Measurements from ENCODE around the gene BRINP1. TPM values are rescaled to one million over a fixed set of nuclear protein-coding genes. Genes with fewer than 3 reads are reported as not detected.

Gene BRINP1
- polyA plus RNA-seq, 3 donors = not detected

DNA sequence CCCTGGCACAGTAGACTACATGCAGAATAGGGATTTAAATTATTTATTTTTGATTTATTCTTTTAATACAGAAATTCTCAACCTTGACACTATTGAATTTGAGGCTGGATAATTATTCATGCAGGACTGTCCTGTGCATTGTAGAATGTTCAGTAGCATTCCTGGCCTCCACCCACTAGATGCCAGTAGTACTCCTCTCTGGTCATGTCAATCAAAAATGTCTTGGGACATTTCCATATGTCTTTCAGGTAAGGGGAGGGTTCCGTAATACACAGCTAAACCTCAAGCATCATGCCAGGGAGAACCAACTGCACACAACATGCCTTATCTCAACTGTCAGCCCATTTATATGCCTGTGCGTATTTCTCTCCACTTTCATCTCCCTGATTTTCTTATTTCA is 231.8 kb downstream of the BRINP1 start:
- 86% methylated on average over 1 of the region's 2 CpGs for WGBS (ENCODE audit: insufficient coverage)
- Histone ChIP-seq H2AFZ (ENCODE audit: insufficient read depth, low read depth, low read length, poor library complexity, severe bottlenecking) (no peak overlapping the region), H3K9me3 (replicated peaks in 1 of 2; ENCODE audit: control insufficient read depth in 1 of 2, insufficient read depth in 1 of 2, low read length in 2 of 2) (no peaks in the 10 kb centered on the region), H3K27ac (ENCODE audit: low read depth in 1 of 2, low read length in 2 of 2) (no peak overlapping the region), H3K4me2 (replicated peaks; ENCODE audit: extremely low read depth, low read length, poor library complexity, severe bottlenecking) (no peak overlapping the region), H3K4me3 (replicated peaks in 1 of 3; ENCODE audit: low read depth in 2 of 3, low read length in 3 of 3) (no peak overlapping the region), H3K36me3 (replicated peaks in 1 of 2; ENCODE audit: control insufficient read depth in 1 of 2, insufficient read depth in 2 of 2, low read length in 2 of 2) (no peaks in the 10 kb centered on the region), H3K4me1 (ENCODE audit: control insufficient read depth in 1 of 2, insufficient read depth in 2 of 2, low read length in 2 of 2) (no peaks in the 10 kb centered on the region), H3K9ac (ENCODE audit: insufficient read depth, low read length, poor library complexity, severe bottlenecking) (no peak overlapping the region), H3K27me3 (ENCODE audit: control insufficient read depth in 2 of 2, insufficient read depth in 2 of 2, low read length in 2 of 2) (no peaks in the 10 kb centered on the region), H3K79me2 (ENCODE audit: insufficient read depth, low read length) (no peaks in the 10 kb centered on the region), H4K20me1 (ENCODE audit: insufficient read depth, low read length) (no peaks in the 10 kb centered on the region)
- H3K4me1 Mint-ChIP-seq = no peaks in the 10 kb centered on the region
- TF ChIP-seq, protein P1, sequence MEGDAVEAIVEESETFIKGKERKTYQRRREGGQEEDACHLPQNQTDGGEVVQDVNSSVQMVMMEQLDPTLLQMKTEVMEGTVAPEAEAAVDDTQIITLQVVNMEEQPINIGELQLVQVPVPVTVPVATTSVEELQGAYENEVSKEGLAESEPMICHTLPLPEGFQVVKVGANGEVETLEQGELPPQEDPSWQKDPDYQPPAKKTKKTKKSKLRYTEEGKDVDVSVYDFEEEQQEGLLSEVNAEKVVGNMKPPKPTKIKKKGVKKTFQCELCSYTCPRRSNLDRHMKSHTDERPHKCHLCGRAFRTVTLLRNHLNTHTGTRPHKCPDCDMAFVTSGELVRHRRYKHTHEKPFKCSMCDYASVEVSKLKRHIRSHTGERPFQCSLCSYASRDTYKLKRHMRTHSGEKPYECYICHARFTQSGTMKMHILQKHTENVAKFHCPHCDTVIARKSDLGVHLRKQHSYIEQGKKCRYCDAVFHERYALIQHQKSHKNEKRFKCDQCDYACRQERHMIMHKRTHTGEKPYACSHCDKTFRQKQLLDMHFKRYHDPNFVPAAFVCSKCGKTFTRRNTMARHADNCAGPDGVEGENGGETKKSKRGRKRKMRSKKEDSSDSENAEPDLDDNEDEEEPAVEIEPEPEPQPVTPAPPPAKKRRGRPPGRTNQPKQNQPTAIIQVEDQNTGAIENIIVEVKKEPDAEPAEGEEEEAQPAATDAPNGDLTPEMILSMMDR (IDR thresholded peaks at IDR 0.05) = no peak
- H3K9me3 Mint-ChIP-seq = peaks cover 0 to 5% (median 2%) of the 10 kb centered on the region in 7 donors
- intact Hi-C loops (cut with micrococcal nuclease) = no loop called here
- no peaks in the 10 kb centered on the region for H3K36me3 Mint-ChIP-seq
- no peak overlapping the region for H3K27ac Mint-ChIP-seq
- no peak for DNase-seq
- H3K4me3 Mint-ChIP-seq = no peak overlapping the region
- H3K27me3 Mint-ChIP-seq (ENCODE audit: low read depth in 3 of 3) = no peaks in the 10 kb centered on the region

DNA sequence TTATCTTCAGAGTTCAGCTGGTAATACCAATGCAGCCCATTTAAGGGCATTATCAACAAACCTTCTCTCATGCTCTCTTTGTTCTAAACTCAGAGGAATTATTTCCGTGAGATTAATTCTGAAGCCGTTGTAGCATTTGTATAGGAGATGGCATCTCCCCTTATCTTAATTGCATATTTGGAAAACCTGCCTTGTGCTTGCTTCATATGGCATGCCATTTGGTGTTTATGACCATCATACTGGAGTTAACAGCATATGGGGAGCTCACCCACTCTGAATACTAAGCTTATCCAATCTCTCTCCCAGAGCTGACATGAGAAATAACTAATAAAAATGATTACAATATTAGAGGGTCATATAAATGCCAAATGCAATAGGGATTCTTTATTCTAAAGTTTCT is 243.2 kb downstream of the BRINP1 start:
- no peaks in the 10 kb centered on the region for H3K36me3 ChIP-seq (replicated peaks in 1 of 2; ENCODE audit: control insufficient read depth in 1 of 2, insufficient read depth in 2 of 2, low read length in 2 of 2)
- H3K9ac ChIP-seq (ENCODE audit: insufficient read depth, low read length, poor library complexity, severe bottlenecking) = no peak overlapping the region
- no peaks in the 10 kb centered on the region for H3K9me3 ChIP-seq (replicated peaks in 1 of 2; ENCODE audit: control insufficient read depth in 1 of 2, insufficient read depth in 1 of 2, low read length in 2 of 2)
- no peaks in the 10 kb centered on the region for H4K20me1 ChIP-seq (ENCODE audit: insufficient read depth, low read length)
- no peaks in the 10 kb centered on the region for H3K4me1 ChIP-seq (ENCODE audit: control insufficient read depth in 1 of 2, insufficient read depth in 2 of 2, low read length in 2 of 2)
- H3K4me2 ChIP-seq (replicated peaks; ENCODE audit: extremely low read depth, low read length, poor library complexity, severe bottlenecking) = no peak overlapping the region
- no peaks in the 10 kb centered on the region for H3K36me3 Mint-ChIP-seq
- H3K27ac Mint-ChIP-seq = no peak overlapping the region
- no peak overlapping the region for H2AFZ ChIP-seq (ENCODE audit: insufficient read depth, low read depth, low read length, poor library complexity, severe bottlenecking)
- H3K4me1 Mint-ChIP-seq = no peaks in the 10 kb centered on the region
- intact Hi-C loops (cut with micrococcal nuclease) = no loop called here
- H3K79me2 ChIP-seq (ENCODE audit: insufficient read depth, low read length) = no peaks in the 10 kb centered on the region
- peaks cover 0 to 7% (median 1%) of the 10 kb centered on the region in 7 donors for H3K9me3 Mint-ChIP-seq
- H3K4me3 ChIP-seq (replicated peaks in 1 of 3; ENCODE audit: low read depth in 2 of 3, low read length in 3 of 3) = no peak overlapping the region
- no peak for DNase-seq
- peaks cover 0 to 2% (median 0%) of the 10 kb centered on the region in 3 donors for H3K27me3 Mint-ChIP-seq (ENCODE audit: low read depth in 3 of 3)
- WGBS (ENCODE audit: insufficient coverage) = no CpG with 5 or more reads among the region's 2 CpGs
- H3K27me3 ChIP-seq (ENCODE audit: control insufficient read depth in 2 of 2, insufficient read depth in 2 of 2, low read length in 2 of 2) = no peaks in the 10 kb centered on the region
- TF ChIP-seq, protein P1 (IDR thresholded peaks at IDR 0.05) = no peak
- H3K27ac ChIP-seq (ENCODE audit: low read depth in 1 of 2, low read length in 2 of 2) = no peak overlapping the region
- H3K4me3 Mint-ChIP-seq = no peak overlapping the region

Data from CD14-positive monocyte (primary cell).